Right hindlimb (tissue), 1 donor: Measurements from ENCODE around the gene CMTM4.
"Not testable (repeated sequence)": the region's sequence is repeated elsewhere in the genome, so short reads cannot be mapped to it uniquely, and the experiment has no call there.

Experiments used
- DNase-seq: peaks from one replicate; pipeline ENCODE4 v3.0.0-alpha.2; 2018

The CMTM4 gene

GRCh38 chr16:66588981-66589713 lies 107.4 kb downstream of the CMTM4 start:
- no peak for DNase-seq

- no peak for DNase-seq
Measured at GRCh38 chr16:66587881-66588600, 108.5 kb downstream of the CMTM4 start.

- no peak for DNase-seq
Measured at GRCh38 chr16:66585481-66586239, 110.9 kb downstream of the CMTM4 start.

GRCh38 chr16:66581246-66581952 lies 115.1 kb downstream of the CMTM4 start:
- DNase-seq = no peak

- DNase-seq = peak; percentile 45
Measured at GRCh38 chr16:66580605-66581209, 115.8 kb downstream of the CMTM4 start.

- DNase-seq = peak; percentile 64
Measured at GRCh38 chr16:66578651-66579531, 117.7 kb downstream of the CMTM4 start, which contains the start of gene CMTM2. Gene CMTM2, plus strand, starts transcription at chr16:66579463. Its CDS starts 145 bp downstream, at chr16:66579608.

GRCh38 chr16:66576296-66576695 lies 120.2 kb downstream of the CMTM4 start:
- no peak for DNase-seq

GRCh38 chr16:66575060-66575459 lies 121.5 kb downstream of the CMTM4 start:
- no peak for DNase-seq

GRCh38 chr16:66574531-66574930 lies 122.0 kb downstream of the CMTM4 start:
- no peak for DNase-seq

GRCh38 chr16:66574081-66574480 lies 122.5 kb downstream of the CMTM4 start:
- DNase-seq = no peak

- no peak for DNase-seq
Measured at GRCh38 chr16:66572356-66572755, 124.2 kb downstream of the CMTM4 start.

- DNase-seq = no peak
Measured at GRCh38 chr16:66569827-66570405, 126.6 kb downstream of the CMTM4 start.

- DNase-seq = no peak
Measured at GRCh38 chr16:66569131-66569530, 127.4 kb downstream of the CMTM4 start.

GRCh38 chr16:66568355-66568754 lies 128.2 kb downstream of the CMTM4 start:
- no peak for DNase-seq

- DNase-seq = not testable (repeated sequence)
Measured at GRCh38 chr16:66567270-66567669, 129.3 kb downstream of the CMTM4 start.

GRCh38 chr16:66566051-66566901 lies 130.3 kb downstream of the CMTM4 start, which contains the start of gene CMTM1:
Gene CMTM1, plus strand, starts transcription at chr16:66566439. Its CDS starts 75 bp downstream, at chr16:66566514.
- DNase-seq = no peak
